Kidney (tissue), 14 donors: Measurements from ENCODE around the gene ZCCHC2. TPM values are rescaled to one million over a fixed set of nuclear protein-coding genes. Genes with fewer than 3 reads are reported as not detected.
A peak's percentile ranks its signal among the peaks of the same experiment; 100 is the strongest.

Experiments used
- DNase-seq, 5 donors: peaks; one replicate each; pipeline ENCODE4 v3.0.0-alpha.2; 2013 to 2020
- FAIRE-seq: peaks from 2 replicates; lab custom pipeline; 2012; peaks lifted over from hg19 to GRCh38; lab: Jason Lieb, UNC
- H3K27ac ChIP-seq, 2 donors: one replicate each; pipeline ENCODE4 v1.7.0; 2013; ENCODE audit warnings: low read depth in 2 of 2, low read length in 2 of 2, inconsistent platforms in 1 of 2
- H3K27me3 ChIP-seq: one replicate; pipeline ENCODE4 v1.7.1; 2013; ENCODE audit warnings: low read length, inconsistent platforms; ENCODE audit not compliant: control insufficient read depth, insufficient read depth
- H3K36me3 ChIP-seq, 3 donors: one replicate each; pipeline versions ENCODE4 v1.7.0 to v1.7.1; 2013; ENCODE audit warnings: low read length in 3 of 3, control low read depth in 1 of 3, inconsistent platforms in 1 of 3; ENCODE audit not compliant: insufficient read depth in 3 of 3, control insufficient read depth in 2 of 3
- H3K4me1 ChIP-seq, 3 donors: one replicate each; pipeline versions ENCODE4 v1.7.0 to v1.7.1; 2013; ENCODE audit warnings: low read length in 3 of 3, inconsistent platforms in 1 of 3, low read depth in 1 of 3; ENCODE audit not compliant: control insufficient read depth in 2 of 3, insufficient read depth in 2 of 3
- H3K4me3 ChIP-seq, 3 donors: one replicate each; pipeline versions ENCODE4 v1.7.0 to v1.8.1; 2013; ENCODE audit warnings: low read length in 3 of 3, control low read depth in 1 of 3, inconsistent platforms in 1 of 3
- H3K9ac ChIP-seq, 3 donors: one replicate each; pipeline versions ENCODE4 v1.7.0 to v1.7.1; 2013; ENCODE audit warnings: low read length in 3 of 3, control low read depth in 1 of 3, inconsistent platforms in 1 of 3
- H3K9me3 ChIP-seq, 3 donors: one replicate each; pipeline versions ENCODE4 v1.7.0 to v1.7.1; 2013; ENCODE audit warnings: low read length in 3 of 3, control low read depth in 1 of 3, inconsistent platforms in 1 of 3; ENCODE audit not compliant: control insufficient read depth in 2 of 3, insufficient read depth in 1 of 3
- intact Hi-C: fragments of 100-400 bp; cut with DNase I; formaldehyde crosslinking; loops from one replicate; pipeline ENCODE4 v1.11.1; 2022
- polyA plus RNA-seq: library from polyadenylated mRNA; stranded (reverse); fragments of 350-450 nt; fragmentation: Illumina TruSeq; extraction: RNeasy Lipid Tissue Mini Kit (QIAGEN cat#74804); gene quantifications from one replicate; pipeline ENCODE4 v1.2.3, GENCODE V29; 2014; ENCODE audit warnings: low read depth, low replicate concordance; ENCODE audit not compliant: insufficient read depth
- total RNA-seq: library from RNA; stranded (reverse); fragmentation: NEBNext Ultra II Directional; extraction: Animal tissue kit (Norgen Biotek cat#: 25700); gene quantifications from one replicate; pipeline ENCODE4 v1.2.1, GENCODE V29; 2021
- TF ChIP-seq, protein P1 (sequence below): IDR thresholded peaks from 3 replicates; pipeline ENCODE4 v1.5.1; 2012; ENCODE audit warnings: mild to moderate bottlenecking, moderate library complexity, borderline replicate concordance; ENCODE audit not compliant: insufficient read depth; ENCODE audit errors: extremely low read depth
- donor health status: control.
- donor health status: control.
- donor health status: control.
- donor health status: control.
- donor health status: control.
- donor health status: DM: yes; HTN: yes; CAD: no.
- donor health status: Normal renal cell carcinoma (clear cell type).

The ZCCHC2 gene
- total and polyA plus RNA-seq, 2 donors from 2014 or later, result 5.5 to 22.1 TPM

GRCh38 chr18:62603211-62603610 lies 80.4 kb downstream of the ZCCHC2 start:
- TF ChIP-seq, protein P1, sequence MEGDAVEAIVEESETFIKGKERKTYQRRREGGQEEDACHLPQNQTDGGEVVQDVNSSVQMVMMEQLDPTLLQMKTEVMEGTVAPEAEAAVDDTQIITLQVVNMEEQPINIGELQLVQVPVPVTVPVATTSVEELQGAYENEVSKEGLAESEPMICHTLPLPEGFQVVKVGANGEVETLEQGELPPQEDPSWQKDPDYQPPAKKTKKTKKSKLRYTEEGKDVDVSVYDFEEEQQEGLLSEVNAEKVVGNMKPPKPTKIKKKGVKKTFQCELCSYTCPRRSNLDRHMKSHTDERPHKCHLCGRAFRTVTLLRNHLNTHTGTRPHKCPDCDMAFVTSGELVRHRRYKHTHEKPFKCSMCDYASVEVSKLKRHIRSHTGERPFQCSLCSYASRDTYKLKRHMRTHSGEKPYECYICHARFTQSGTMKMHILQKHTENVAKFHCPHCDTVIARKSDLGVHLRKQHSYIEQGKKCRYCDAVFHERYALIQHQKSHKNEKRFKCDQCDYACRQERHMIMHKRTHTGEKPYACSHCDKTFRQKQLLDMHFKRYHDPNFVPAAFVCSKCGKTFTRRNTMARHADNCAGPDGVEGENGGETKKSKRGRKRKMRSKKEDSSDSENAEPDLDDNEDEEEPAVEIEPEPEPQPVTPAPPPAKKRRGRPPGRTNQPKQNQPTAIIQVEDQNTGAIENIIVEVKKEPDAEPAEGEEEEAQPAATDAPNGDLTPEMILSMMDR, result no peak
- H3K4me1 ChIP-seq, result no peaks in the 10 kb centered on the region
- intact Hi-C loops, result no loop called here
- peaks cover 0 to 4% (median 0%) of the 10 kb centered on the region in 3 donors for H3K9me3 ChIP-seq
- H3K9ac ChIP-seq, result no peak overlapping the region
- H3K27ac ChIP-seq, result no peak overlapping the region
- FAIRE-seq, result no peak
- no peak overlapping the region for H3K4me3 ChIP-seq
- H3K36me3 ChIP-seq, result no peaks in the 10 kb centered on the region
- DNase-seq, result peak in 1 of 5 donors; percentile 35
- H3K27me3 ChIP-seq, result no peaks in the 10 kb centered on the region

DNA sequence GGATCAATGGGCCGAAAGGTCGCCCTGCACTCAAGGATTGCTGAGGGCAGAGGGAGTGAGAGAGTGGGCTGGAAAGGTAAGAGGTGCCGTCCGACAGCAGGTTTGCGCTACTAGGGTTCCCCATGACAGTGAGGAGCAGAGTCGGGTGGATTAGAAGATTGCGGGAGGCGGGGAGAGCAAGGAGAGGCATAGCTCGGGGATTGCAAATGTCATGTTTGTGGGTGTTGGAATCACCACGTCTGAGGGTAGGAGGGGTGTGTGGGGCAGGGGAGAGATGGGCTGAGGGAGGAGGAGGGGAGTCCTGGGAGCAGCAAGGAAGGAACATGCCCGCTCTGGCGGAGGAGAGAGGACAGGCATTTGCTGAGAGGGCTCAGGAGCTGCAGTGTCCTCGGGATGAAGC lies 81.2 kb downstream of the ZCCHC2 start:
- DNase-seq (no peak), FAIRE-seq (no peak)
- Histone ChIP-seq H3K27ac (no peak overlapping the region), H3K9me3 (peaks cover 0 to 4% (median 0%) of the 10 kb centered on the region in 3 donors), H3K9ac (no peak overlapping the region), H3K4me3 (no peak overlapping the region), H3K27me3 (no peaks in the 10 kb centered on the region), H3K36me3 (no peaks in the 10 kb centered on the region), H3K4me1 (no peaks in the 10 kb centered on the region)
- intact Hi-C loops, result no loop called here
- TF ChIP-seq, protein P1, result no peak

DNA sequence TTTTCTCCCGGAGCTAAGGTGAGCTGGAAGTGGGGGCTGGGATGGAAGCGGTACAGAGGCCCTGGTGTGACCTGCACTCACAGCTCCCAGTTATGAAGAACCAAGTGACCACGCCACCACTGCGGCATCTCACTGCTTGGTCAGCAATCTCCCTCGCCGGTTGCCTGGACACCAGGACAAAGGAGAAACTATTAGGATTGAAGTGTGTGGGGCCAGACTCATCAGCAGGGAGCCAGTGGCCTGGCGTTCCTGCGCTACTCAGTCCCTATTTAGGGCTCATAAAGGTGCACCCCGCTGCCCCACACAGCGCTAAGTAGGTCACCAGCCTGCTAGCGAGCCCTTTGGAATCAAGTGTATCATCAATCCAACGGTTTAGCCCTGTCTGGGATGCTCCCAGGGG lies 82.9 kb downstream of the ZCCHC2 start:
- FAIRE-seq, result no peak
- intact Hi-C loops, result no loop called here
- no peak overlapping the region for H3K27ac ChIP-seq
- H3K36me3 ChIP-seq, result no peaks in the 10 kb centered on the region
- H3K9me3 ChIP-seq, result peaks cover 0 to 4% (median 0%) of the 10 kb centered on the region in 3 donors
- no peaks in the 10 kb centered on the region for H3K27me3 ChIP-seq
- peak in 1 of 5 donors; percentile 43 for DNase-seq
- H3K9ac ChIP-seq, result no peak overlapping the region
- no peaks in the 10 kb centered on the region for H3K4me1 ChIP-seq
- H3K4me3 ChIP-seq, result no peak overlapping the region
- TF ChIP-seq, protein P1, result no peak

- no peak overlapping the region for H3K9ac ChIP-seq
- DNase-seq, result peak in 1 of 5 donors; percentile 11
- no peaks in the 10 kb centered on the region for H3K36me3 ChIP-seq
- no peak for FAIRE-seq
- TF ChIP-seq, protein P1, result no peak
- no peaks in the 10 kb centered on the region for H3K27me3 ChIP-seq
- H3K4me1 ChIP-seq, result peaks cover 0 to 4% (median 0%) of the 10 kb centered on the region in 3 donors
- H3K4me3 ChIP-seq, result no peak overlapping the region
- no peak overlapping the region for H3K27ac ChIP-seq
- intact Hi-C loops, result no loop called here
- peaks cover 0 to 4% (median 0%) of the 10 kb centered on the region in 3 donors for H3K9me3 ChIP-seq
These were observed 83.3 kb downstream of the ZCCHC2 start for GRCh38 chr18:62606106-62606505.
